K562 (cell line): ENCODE measurements around the gene MPI. TPM values are rescaled to one million over a fixed set of nuclear protein-coding genes. Genes with fewer than 3 reads are reported as not detected.
A peak's percentile ranks its signal among the peaks of the same experiment; 100 is the strongest.

Source experiments
- ARID1B ChIP-seq: fragments of 450-650 bp; IDR thresholded peaks from 2 replicates; pipeline ENCODE4 v1.6.1; 2016; ENCODE audit warnings: antibody characterized with exemption, mild to moderate bottlenecking, inconsistent platforms
- BDP1 ChIP-seq: IDR thresholded peaks from 3 replicates; pipeline ENCODE4 v1.6.1; 2011; ENCODE audit not compliant: insufficient read length, insufficient read depth
- CBFB ChIP-seq: sonication (generic); formaldehyde crosslinking; IDR thresholded peaks from 2 replicates; pipeline ENCODE4 v1.4.0; 2020; ENCODE audit warnings: mild to moderate bottlenecking, missing genetic modification reagents
- CBX5 ChIP-seq: IDR thresholded peaks from 2 replicates; pipeline ENCODE4 v1.6.1; 2014; ENCODE audit warnings: low read depth, borderline replicate concordance
- CHD2 ChIP-seq: IDR thresholded peaks from 2 replicates; pipeline ENCODE4 v1.6.1; 2011; ENCODE audit warnings: low read depth, low read length
- COPS2 ChIP-seq: fragments of 450-650 bp; conservative IDR thresholded peaks from 2 replicates; pipeline ENCODE4 v1.6.1; 2016; ENCODE audit warnings: mild to moderate bottlenecking, moderate library complexity
- FIP1L1 ChIP-seq: fragments of 200-400 bp; formaldehyde crosslinking; IDR thresholded peaks from 2 replicates; pipeline ENCODE4 v1.6.1; 2018; ENCODE audit warnings: mild to moderate bottlenecking, low read depth, low read length; ENCODE audit not compliant: poor library complexity, severe bottlenecking
- FOXA1 ChIP-seq: fragments of 450-650 bp; IDR thresholded peaks from 2 replicates; pipeline ENCODE4 v1.6.1; 2016; ENCODE audit warnings: mild to moderate bottlenecking, borderline replicate concordance
- HDAC2 ChIP-seq: fragments of 450-650 bp; IDR thresholded peaks from 2 replicates; pipeline ENCODE4 v1.6.1; 2016; ENCODE audit warnings: mild to moderate bottlenecking
- JUN ChIP-seq, 2 experiments: sonication (generic) in 1 of 2; formaldehyde crosslinking in 1 of 2; IDR thresholded peaks; 2 replicates each; pipeline versions ENCODE4 v1.6.1 to v1.8.0; 2012 to 2022; ENCODE audit warnings: borderline replicate concordance in 2 of 2, mild to moderate bottlenecking in 2 of 2, improper control_type of control experiment in 1 of 2, low read depth in 1 of 2, low read length in 1 of 2, missing genetic modification reagents in 1 of 2
- KDM4B ChIP-seq, 2 experiments: fragments of 450-650 bp in 1 of 2; sonication (generic) in 1 of 2; IDR thresholded peaks; 2 replicates each; pipeline ENCODE4 v1.6.1; 2016 to 2017; ENCODE audit warnings: borderline replicate concordance in 2 of 2, antibody characterized with exemption in 1 of 2, low read depth in 1 of 2, mild to moderate bottlenecking in 1 of 2
- MTA1 ChIP-seq: fragments of 450-650 bp; IDR thresholded peaks from 2 replicates; pipeline ENCODE4 v1.6.1; 2017; ENCODE audit warnings: borderline replicate concordance
- MXI1 ChIP-seq: IDR thresholded peaks from 2 replicates; pipeline ENCODE4 v1.6.1; 2011; ENCODE audit warnings: low read depth, mild to moderate bottlenecking, improper control_type of control experiment, low read length
- PTRF ChIP-seq: fragments of 450-650 bp; IDR thresholded peaks from 2 replicates; pipeline ENCODE4 v1.6.1; 2016; ENCODE audit warnings: mild to moderate bottlenecking, missing genetic modification characterization, missing compliant biosample characterization
- PTTG1 ChIP-seq: fragments of 450-650 bp; IDR thresholded peaks from 2 replicates; pipeline ENCODE4 v1.6.1; 2016; ENCODE audit warnings: low read depth, mild to moderate bottlenecking, missing genetic modification characterization, missing compliant biosample characterization
- RFX7 ChIP-seq: fragments of 250-450 bp; sonication (Bioruptor Pico); IDR thresholded peaks from 2 replicates; pipeline ENCODE4 v1.5.1; 2021; ENCODE audit warnings: mild to moderate bottlenecking
- SP2 ChIP-seq: IDR thresholded peaks from 2 replicates; pipeline ENCODE4 v1.6.1; 2011; ENCODE audit warnings: mild to moderate bottlenecking, low read depth, low read length, moderate library complexity; ENCODE audit not compliant: poor library complexity, severe bottlenecking; ENCODE audit errors: extremely low read depth
- ZNF589 ChIP-seq: fragments of 200-800 bp; sonication (Bioruptor generic); IDR thresholded peaks from 2 replicates; pipeline ENCODE4 v1.6.1; 2016; ENCODE audit warnings: low read depth, missing genetic modification characterization, missing compliant biosample characterization
- ZNF780A ChIP-seq: fragments of 250-450 bp; sonication (Bioruptor Pico); IDR thresholded peaks from 2 replicates; pipeline ENCODE4 v1.5.0; 2021; ENCODE audit warnings: mild to moderate bottlenecking
- polyA plus RNA-seq, 8 experiments: library from polyadenylated mRNA; depleted of rRNA in 4 of 8; stranded (reverse) in 5 of 8; unstranded in 3 of 8; fragments of >200 nt; fragmentation: Nextera tagmentation in 2 of 8; fragmentation: Illumina TruSeq in 1 of 8; extraction: Ambion mirVana in 2 of 8; extraction: Trizol in 1 of 8; gene quantifications; 2 replicates each; pipeline versions ENCODE4 v1.2.1 to v1.2.3, GENCODE V29; 2011 to 2014; ENCODE audit warnings: inconsistent platforms in 1 of 8, missing spikeins in 1 of 8
- total RNA-seq, 7 experiments: library from RNA; depleted of rRNA in 6 of 7; stranded (reverse); fragments of >200 nt in 6 of 7; fragmentation: Illumina TruSeq in 2 of 7; extraction: Trizol in 2 of 7; gene quantifications; 2 replicates each; pipeline versions ENCODE4 v1.2.1 to v1.2.3, GENCODE V29; 2011 to 2021; ENCODE audit warnings: low replicate concordance in 1 of 7
- TF ChIP-seq, protein P1 (sequence below): fragments of 250-450 bp; sonication (Bioruptor Pico); IDR thresholded peaks from 2 replicates; pipeline ENCODE4 v1.8.0; 2022; ENCODE audit warnings: moderate library complexity, mild to moderate bottlenecking, inconsistent platforms
- TF ChIP-seq, protein P2 (sequence below): fragments of 250-450 bp; sonication (Bioruptor Pico); IDR thresholded peaks from 2 replicates; pipeline ENCODE4 v1.8.0; 2021; ENCODE audit warnings: moderate library complexity, mild to moderate bottlenecking, inconsistent platforms
- TF ChIP-seq, protein P3 (sequence below): fragments of 250-450 bp; sonication (Bioruptor Pico); IDR thresholded peaks from 2 replicates; pipeline ENCODE4 v1.5.1; 2021; ENCODE audit warnings: mild to moderate bottlenecking
- TF ChIP-seq, protein P4 (sequence below): fragments of 250-450 bp; sonication (Bioruptor Pico); IDR thresholded peaks from 2 replicates; pipeline ENCODE4 v1.4.0; 2020; ENCODE audit warnings: mild to moderate bottlenecking, moderate library complexity

MPI gene
- total and polyA plus RNA-seq, 9 of the 15 experiments (the other 6 are each of a cell fraction or from before 2014, with no cell fraction given): 30.7 to 105 (median 40.5) TPM

DNA sequence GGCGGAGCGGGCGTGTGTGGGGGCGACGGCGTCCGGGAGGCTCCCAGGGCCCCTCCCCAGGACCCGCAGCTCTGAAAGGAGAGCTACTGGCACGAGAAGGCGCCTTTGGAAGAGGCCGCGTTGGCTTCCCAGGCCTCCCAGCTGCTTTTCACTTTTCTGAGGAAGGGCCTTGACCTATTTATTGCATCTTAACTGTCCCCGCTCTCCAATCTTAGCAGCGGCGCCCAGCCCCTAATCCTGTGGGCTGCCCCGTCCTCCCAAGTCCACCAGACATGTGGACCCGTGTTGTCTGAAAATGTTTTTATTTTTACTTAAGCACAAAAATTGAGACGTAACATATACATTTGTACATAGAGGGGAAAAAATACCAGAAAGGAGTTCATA, 46.4 kb upstream of the MPI start (continued):
- TF ChIP-seq ARID1B (no peak), PTRF (tag) (no peak), FIP1L1 (peak; percentile 14), SP2 (no peak), HDAC2 (no peak), ZNF589 (CRISPR knock-in tag) (0 out of 2 replicates have a peak, but pooled peaks have one; percentile 5), MXI1 (no peak), BDP1 (no peak), KDM4B (IDR thresholded peaks at IDR 0.05; ENCODE audit: borderline replicate concordance in 2 of 2, low read depth in 1 of 2) (no peak; a peak in 1 of 4 replicates), FOXA1 (no peak), RFX7 (no peak), COPS2 (no peak), MTA1 (no peak), ZNF780A (CRISPR knock-in tag) (no peak), JUN (IDR thresholded peaks at IDR 0.05; ENCODE audit: borderline replicate concordance, low read depth, low read length) (no peak), JUN (CRISPR knock-in tag; IDR thresholded peaks at IDR 0.05; ENCODE audit: borderline replicate concordance) (no peak), CBX5 (no peak), CHD2 (no peak; the same call in 1 of the 2 replicates), PTTG1 (tag) (no peak), CBFB (CRISPR knock-in tag) (peak; percentile 19; the same call in 1 of the 2 replicates)
- TF ChIP-seq, protein P1, sequence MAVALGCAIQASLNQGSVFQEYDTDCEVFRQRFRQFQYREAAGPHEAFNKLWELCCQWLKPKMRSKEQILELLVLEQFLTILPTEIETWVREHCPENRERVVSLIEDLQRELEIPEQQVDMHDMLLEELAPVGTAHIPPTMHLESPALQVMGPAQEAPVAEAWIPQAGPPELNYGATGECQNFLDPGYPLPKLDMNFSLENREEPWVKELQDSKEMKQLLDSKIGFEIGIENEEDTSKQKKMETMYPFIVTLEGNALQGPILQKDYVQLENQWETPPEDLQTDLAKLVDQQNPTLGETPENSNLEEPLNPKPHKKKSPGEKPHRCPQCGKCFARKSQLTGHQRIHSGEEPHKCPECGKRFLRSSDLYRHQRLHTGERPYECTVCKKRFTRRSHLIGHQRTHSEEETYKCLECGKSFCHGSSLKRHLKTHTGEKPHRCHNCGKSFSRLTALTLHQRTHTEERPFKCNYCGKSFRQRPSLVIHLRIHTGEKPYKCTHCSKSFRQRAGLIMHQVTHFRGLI (CRISPR knock-in tag): no peak
- TF ChIP-seq, protein P2, sequence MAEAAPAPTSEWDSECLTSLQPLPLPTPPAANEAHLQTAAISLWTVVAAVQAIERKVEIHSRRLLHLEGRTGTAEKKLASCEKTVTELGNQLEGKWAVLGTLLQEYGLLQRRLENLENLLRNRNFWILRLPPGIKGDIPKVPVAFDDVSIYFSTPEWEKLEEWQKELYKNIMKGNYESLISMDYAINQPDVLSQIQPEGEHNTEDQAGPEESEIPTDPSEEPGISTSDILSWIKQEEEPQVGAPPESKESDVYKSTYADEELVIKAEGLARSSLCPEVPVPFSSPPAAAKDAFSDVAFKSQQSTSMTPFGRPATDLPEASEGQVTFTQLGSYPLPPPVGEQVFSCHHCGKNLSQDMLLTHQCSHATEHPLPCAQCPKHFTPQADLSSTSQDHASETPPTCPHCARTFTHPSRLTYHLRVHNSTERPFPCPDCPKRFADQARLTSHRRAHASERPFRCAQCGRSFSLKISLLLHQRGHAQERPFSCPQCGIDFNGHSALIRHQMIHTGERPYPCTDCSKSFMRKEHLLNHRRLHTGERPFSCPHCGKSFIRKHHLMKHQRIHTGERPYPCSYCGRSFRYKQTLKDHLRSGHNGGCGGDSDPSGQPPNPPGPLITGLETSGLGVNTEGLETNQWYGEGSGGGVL (CRISPR knock-in tag): no peak
- TF ChIP-seq, protein P3, sequence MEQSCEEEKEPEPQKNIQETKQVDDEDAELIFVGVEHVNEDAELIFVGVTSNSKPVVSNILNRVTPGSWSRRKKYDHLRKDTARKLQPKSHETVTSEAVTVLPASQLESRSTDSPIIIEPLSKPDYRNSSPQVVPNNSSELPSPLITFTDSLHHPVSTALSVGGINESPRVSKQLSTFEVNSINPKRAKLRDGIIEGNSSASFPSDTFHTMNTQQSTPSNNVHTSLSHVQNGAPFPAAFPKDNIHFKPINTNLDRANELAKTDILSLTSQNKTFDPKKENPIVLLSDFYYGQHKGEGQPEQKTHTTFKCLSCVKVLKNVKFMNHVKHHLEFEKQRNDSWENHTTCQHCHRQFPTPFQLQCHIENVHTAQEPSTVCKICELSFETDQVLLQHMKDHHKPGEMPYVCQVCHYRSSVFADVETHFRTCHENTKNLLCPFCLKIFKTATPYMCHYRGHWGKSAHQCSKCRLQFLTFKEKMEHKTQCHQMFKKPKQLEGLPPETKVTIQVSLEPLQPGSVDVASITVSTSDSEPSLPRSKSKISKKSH (CRISPR knock-in tag): no peak
- TF ChIP-seq, protein P4, sequence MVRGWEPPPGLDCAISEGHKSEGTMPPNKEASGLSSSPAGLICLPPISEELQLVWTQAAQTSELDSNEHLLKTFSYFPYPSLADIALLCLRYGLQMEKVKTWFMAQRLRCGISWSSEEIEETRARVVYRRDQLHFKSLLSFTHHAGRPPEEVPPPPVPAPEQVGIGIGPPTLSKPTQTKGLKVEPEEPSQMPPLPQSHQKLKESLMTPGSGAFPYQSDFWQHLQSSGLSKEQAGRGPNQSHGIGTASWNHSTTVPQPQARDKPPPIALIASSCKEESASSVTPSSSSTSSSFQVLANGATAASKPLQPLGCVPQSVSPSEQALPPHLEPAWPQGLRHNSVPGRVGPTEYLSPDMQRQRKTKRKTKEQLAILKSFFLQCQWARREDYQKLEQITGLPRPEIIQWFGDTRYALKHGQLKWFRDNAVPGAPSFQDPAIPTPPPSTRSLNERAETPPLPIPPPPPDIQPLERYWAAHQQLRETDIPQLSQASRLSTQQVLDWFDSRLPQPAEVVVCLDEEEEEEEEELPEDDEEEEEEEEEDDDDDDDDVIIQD (CRISPR knock-in tag): no peak
